NCI-H2171 treated with DMSO at 0.1 percent for 48 hours (cell line): Measurements from ENCODE around the gene CDK16.
A peak's percentile ranks its signal among the peaks of the same experiment; 100 is the strongest.

Source experiments
- DNase-seq: peaks from one replicate; lab custom pipeline; 2025; lab: John Stamatoyannopoulos, UW

CDK16 gene

DNA sequence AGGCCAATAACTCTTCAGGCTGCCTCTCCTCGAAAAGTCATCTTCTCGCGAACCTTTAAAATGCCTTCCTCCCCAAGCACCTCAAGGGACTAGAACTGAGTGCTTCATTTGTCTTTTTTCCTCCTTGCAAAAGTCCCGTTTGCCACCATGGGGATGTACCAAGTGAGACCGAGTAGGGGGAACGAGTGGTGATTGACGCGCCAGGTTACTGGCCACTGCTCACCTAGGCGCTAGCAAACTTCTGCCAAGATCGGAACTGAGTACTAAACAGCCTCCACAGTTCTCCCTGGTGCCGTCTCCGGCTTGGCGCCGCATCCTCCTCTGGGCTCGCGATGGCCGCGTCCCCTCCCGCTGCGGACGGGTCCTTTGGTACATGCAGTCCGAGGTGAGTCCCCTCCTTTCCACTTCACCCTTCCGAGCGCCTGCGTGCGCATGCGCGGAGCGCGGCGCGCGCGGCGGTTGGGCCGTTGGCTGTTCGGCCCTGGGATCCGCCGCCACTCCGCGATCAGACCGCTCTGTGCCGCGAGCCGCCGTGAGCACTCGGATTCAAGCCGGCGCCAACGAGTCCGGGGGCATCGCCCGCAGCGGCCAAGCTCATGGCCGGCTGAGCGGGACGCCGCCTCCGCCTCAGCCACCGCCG lies at the start of gene CDK16:
Gene CDK16, plus strand, starts transcription at position 402 of the 640 bp plus-strand sequence. CDS start 4,877 bp downstream, outside the sequence.
- peak; percentile 83 for DNase-seq

DNA sequence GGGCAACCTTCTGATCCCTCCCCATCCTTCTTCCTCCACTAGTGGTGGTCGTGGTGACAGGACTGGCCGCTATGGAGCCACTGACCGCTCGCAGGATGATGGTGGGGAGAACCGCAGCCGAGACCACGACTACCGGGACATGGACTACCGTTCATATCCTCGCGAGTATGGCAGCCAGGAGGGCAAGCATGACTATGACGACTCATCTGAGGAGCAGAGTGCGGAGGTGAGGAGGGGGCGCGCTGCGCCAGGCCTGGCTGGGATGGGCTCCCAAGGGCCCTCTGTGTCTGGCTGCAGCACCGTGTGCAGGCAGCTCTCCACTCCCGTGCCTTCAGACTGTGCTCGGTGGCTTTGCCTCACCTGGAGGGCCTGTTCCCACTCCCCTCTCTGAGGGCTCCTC lies 49.2 kb upstream of the CDK16 start:
- DNase-seq, result no peak

DNA sequence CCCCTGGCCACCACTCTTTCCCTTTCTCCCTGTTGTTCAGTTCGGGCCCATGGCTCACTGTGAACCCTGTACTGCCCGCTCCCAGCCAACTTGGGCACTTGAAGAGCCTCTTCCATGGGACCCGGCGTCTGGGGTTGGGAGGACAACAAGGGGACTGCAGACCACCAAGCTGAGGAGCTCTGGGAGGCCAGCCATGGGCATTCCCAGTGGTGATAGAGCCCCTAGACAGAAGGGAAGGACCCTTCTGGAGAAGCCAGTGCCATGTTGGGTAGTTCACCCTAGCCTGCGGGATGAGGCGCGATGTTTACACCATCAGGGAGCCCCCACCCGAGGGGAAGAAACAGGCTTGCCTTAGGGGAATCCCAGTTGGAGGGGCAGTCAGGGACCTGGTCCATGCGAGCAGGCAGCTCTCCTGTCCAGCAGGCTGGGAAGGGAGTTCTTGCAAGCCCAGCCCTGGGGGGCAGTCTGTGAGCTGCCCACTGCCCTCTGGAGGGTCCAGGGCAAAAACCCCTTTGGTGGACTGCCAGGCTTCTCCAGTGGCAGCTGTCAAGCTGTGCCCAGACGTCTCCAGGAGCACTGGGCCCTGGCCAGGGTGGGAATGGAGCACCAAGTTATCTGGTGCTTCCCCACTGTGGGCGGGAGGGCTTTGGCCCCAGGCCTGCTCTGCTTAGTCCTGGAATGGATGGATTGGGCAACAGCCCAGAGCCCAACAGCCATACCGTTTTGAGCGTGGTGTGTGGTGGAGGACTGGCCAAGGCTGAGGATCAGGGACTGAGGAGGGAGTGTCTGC lies 48.6 kb upstream of the CDK16 start:
- DNase-seq, result no peak

DNA sequence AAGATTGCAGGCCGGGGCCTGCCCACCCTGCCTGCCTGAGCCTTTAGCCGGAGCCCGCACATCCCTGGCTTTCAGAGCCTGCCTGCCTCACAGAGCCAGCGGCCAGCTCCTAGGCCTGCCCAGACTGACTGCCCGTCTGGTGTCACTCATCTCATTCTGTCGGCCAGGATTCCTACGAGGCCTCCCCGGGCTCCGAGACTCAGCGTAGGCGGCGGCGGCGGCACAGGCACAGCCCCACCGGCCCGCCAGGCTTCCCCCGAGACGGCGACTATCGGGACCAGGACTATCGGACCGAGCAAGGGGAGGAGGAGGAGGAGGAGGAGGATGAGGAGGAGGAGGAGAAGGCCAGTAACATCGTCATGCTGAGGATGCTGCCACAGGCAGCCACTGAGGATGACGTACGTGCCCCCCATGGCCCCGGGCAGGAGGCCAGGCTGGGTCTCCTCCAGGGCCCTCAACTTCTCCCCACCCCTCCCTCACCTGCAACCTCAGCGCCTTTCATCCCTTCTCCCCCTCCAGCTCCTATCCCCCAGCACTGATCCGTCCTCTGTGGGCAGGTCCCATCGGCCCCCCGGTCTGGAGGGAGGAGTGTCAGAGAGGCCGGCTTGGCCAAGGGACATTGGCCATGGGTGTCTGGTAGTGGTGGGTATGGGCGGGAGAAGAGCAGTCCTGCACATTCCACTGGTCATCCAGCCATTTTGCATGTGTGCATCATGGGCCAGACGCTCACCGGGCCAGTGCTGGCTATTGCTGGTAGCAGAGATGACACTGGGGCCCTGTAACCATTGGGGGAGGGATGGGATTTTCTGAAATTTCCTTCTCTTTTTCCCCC lies 47.4 kb upstream of the CDK16 start:
- no peak for DNase-seq

GRCh38 chrX:47171996-47172395 lies 46.5 kb upstream of the CDK16 start:
- no peak for DNase-seq

DNA sequence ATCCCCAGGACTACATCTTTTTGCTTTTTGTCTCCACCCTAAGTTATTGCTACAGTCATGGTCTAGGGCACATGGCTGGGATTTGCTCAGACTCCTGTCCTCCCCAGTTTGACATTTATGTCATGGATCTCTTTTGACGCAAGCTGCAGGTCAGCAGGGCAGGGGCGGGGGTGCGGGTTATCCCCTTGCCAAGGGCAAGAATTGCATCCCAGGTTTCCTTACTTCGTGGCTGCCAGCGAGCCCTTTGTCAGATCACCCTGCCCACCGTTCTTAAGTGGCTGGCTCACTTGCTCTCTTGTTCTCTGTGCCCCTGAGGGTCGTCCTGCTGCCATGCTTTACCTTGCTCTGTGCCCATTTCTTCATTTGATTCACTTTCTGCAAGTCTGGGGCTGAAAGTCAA lies 45.9 kb upstream of the CDK16 start:
- DNase-seq, result no peak

- DNase-seq, result no peak
These were observed 45.3 kb upstream of the CDK16 start for GRCh38 chrX:47172971-47173792.

DNA sequence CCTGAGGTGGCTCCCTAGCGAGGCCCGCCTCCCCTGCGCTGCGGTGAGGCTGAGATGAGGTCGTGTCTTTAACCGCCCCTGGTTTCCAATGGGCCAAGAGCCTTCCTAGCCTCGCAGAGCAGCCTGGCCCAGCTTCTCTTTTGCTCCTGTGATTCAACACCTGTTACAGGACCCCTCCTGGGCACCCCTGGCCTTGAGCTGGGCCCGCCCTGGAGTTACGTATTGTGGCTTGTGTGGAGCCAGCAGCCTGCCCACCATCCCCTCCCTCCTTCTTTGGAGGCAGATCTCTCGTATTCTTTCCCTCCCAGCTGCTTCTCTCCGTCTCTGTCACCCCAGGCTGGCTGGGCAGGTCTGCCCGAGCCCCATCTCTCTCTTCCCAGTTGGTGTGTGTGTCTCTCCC lies 44.1 kb upstream of the CDK16 start:
- no peak for DNase-seq

DNA sequence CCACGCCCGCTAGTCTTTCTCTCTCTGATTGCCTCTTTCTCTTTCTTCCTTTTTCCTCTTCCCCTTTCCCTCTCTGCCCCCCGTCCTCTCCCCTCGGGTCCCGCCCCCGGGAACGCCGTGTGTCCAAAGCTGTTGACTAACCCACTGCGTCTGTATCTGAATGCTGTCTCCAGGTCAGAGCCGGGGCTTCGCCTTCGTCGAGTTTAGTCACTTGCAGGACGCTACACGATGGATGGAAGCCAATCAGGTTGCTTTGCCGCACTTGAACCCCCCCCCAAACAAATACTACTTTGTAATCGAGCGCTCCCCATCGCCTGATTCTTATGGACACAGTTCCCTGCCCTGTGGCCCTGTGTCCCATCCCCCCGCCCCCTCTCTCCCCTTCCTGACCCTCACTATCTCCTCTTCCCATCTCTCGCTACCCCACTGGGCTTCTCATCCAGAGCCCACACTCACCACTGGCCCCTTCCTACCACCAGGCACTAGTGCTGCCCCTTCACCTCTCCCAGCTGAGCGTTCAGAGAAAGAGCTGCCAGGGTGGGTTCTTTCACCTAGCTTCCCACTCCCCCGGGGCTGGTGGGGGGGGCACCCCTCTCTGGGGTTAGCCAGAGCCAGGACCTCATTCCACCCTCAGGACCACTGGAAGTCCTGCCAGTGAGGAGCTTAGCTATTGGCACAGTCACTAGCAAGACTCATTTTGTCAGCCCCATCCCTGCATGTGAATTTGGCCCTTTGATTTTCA lies 43.5 kb upstream of the CDK16 start:
- no peak for DNase-seq

- DNase-seq, result no peak
These were observed 42.9 kb upstream of the CDK16 start for GRCh38 chrX:47175588-47175980.

- no peak for DNase-seq
These were observed 42.3 kb upstream of the CDK16 start for GRCh38 chrX:47176101-47176740.

DNA sequence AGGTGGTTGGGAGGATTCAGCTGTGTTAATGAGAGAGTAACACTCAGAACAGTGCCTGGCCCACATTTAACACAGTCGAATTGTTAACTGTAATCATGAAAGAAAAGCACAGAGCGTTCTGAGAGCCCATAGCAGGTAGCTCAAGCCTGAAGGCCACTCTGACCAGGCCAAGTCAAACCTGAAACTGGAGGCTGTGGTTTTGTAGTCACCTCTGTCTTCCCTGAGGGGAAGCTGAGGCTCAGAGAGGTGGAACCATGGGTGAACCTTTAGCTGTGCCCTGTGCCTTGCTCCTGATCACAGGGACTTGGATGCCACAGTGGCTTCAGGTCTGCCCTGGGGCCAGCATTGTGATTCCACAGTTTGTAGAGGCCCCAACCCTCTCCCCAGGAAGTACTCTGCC lies 41.4 kb upstream of the CDK16 start:
- no peak for DNase-seq

DNA sequence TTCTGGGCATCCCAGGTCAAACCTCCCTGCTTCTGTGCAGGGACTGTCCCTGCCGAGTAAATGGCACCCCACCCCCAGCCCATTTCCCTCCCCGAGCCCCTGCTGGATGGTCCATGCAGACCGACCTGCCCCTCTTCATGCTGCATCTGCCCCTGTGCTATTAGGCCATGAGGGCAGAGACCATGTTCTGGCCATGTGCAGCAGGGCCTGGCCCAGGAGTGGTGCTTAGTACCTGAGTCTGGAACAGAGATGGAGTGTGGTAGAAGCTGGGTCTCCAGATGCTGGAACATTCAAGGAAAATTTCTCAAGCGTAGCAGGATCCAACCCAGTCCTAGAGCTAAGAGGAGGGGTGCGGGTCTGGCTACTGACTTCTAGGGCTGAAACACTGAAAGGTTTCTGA lies 40.1 kb upstream of the CDK16 start:
- no peak for DNase-seq

- DNase-seq, result no peak
These were observed 39.1 kb upstream of the CDK16 start for GRCh38 chrX:47179221-47179927.

- no peak for DNase-seq
These were observed 38.6 kb upstream of the CDK16 start for GRCh38 chrX:47179928-47180255.

DNA sequence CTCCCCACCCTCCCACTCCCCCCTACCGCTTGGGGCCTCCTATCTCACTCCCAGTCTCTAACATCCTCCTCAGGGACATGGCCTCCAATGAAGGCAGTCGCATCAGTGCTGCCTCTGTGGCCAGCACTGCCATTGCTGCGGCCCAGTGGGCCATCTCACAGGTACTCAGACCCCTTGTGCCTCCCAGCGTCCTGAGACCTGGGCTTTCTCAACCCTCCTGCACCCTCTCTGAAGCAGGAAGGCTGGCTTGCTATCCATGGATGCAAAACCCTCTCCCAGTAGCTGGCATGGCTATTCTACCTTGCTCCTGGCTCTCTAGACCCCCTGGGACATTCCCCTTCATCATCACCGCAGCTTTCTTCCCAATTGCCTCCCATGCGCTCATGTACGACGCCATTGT lies 38.1 kb upstream of the CDK16 start:
- no peak for DNase-seq

- no peak for DNase-seq
These were observed 37.2 kb upstream of the CDK16 start for GRCh38 chrX:47181301-47181700.

DNA sequence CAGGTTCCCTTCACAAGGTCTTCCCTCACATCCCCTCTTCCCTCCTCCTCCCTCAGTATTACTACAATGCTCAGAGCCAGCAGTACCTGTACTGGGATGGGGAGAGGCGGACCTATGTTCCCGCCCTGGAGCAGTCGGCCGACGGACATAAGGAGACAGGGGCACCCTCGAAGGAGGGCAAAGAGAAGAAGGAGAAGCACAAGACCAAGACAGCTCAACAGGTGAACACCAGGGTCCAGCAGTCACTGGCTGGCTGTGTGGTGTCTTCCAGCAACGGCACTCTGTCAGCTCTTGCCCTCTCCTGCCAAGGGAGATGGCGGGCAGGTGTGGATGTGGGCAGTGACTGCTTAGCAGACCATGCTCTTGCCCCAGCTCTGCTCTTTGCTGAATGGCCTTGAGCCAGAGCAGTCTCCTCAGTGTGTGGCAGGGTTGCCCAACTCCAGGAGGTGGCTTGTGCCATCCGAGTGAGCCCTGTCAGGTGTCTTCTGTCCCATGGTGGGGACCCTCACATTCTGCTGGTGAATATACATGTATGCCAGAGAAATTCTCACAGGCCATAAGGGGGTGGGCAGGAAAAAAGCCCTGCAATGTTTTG lies 36.3 kb upstream of the CDK16 start:
- DNase-seq, result no peak

DNA sequence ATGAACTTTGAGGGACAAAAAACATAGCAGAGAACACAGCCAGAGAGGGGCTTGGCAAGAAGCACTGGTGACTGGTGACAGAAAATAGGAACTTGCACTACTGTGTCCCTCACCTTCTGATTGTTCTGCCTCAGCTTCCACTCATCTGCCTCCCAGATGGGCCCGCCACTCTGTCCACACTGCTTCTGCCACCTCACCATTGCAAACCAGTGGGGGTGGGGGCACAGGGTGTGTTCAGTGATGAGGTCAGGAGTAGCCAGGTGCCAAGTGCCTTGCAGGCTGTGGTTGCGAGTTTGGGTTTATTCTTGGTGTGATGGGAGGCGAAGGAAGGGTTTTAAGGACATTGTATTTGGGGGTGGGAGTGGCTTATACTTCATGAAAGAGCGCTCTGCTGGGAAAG lies 34.0 kb upstream of the CDK16 start:
- no peak for DNase-seq

DNA sequence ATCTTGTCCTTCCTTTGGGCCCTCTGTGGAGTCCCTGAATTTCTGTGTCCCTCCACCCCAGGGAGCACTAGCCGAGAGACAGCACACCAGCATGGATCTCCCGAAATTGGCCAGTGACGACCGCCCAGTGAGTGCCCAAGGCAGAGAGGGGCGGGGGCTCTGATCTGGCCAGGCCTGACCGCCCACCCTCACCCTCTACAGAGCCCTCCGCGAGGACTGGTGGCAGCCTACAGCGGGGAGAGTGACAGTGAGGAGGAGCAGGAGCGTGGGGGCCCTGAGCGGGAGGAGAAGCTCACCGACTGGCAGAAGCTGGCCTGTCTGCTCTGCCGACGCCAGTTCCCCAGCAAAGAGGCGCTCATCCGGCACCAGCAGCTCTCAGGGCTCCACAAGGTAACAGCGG lies 33.2 kb upstream of the CDK16 start:
- DNase-seq, result no peak
